Measurements from ENCODE around the gene AVEN.

The AVEN gene

DNA sequence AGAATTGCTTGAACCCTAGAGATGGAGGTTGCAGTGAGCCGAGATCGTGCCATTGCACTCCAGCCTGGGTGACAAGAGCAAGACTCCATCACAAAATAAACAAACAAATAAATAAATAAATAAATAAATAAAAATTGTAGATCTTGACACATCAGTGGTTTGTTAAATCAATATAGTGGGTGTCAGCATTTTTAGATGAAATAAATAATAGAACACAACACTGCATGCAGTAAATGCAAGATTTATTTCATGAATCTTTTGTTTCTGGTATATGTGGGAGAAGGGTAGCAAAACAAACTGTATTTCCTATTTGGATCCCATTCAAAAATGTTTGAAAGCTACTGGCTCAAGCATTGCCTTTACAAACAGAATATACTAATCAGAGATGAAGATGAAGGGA lies 106.3 kb downstream of the AVEN start:
- in situ Hi-C loops (cut with MboI; ENCODE audit: low sequenced_read_pairs): no loop called here

- in situ Hi-C loops (cut with MboI; ENCODE audit: low sequenced_read_pairs): no loop called here
These were observed 112.7 kb downstream of the AVEN start for GRCh38 chr15:33926260-33926659.

GRCh38 chr15:33923446-33923845 lies 115.6 kb downstream of the AVEN start:
- in situ Hi-C loops (cut with MboI; ENCODE audit: low sequenced_read_pairs): no loop called here

DNA sequence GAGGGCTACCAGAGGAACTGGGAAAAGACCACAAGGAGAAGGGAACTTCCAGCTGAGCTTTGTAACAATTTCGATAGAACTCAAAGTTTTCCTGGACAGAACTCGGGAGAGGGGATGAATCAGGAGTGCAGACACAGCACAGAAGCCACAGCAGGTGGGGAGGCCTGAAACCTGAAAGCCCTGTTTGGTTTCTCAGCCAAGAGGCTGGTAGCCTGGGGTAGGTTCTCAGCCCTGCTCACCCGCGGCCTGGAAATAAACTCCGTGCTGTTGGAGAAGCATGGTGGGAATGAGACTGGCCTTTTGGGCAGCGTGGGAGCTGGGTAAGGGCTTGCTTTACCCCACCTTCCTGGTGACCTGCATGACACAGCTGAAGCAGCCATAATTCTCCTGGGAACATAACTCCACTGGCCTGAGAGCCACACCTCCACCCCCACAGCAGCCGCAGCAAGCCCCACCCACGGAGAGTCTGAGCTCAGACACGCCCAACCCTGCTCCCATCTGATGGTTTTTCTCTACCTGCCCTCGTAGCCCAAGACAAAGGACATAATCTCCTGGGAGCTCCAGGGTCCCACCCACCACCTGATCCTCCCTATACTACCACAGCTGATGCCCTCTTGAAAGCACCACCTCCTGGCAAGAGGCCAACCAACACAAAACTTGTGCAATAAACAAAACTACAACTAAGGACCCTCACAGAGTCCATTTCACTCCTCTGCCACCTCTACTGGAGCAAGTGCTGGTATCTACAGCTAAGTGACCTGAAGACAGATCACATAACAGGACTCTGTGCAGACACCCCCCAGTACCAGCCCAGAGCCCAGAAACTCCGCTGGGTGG lies 123.2 kb downstream of the AVEN start:
- in situ Hi-C loops (cut with MboI; ENCODE audit: low sequenced_read_pairs): no loop called here

- in situ Hi-C loops (cut with MboI; ENCODE audit: low sequenced_read_pairs): no loop called here
These were observed 125.5 kb downstream of the AVEN start for GRCh38 chr15:33913459-33913858.

DNA sequence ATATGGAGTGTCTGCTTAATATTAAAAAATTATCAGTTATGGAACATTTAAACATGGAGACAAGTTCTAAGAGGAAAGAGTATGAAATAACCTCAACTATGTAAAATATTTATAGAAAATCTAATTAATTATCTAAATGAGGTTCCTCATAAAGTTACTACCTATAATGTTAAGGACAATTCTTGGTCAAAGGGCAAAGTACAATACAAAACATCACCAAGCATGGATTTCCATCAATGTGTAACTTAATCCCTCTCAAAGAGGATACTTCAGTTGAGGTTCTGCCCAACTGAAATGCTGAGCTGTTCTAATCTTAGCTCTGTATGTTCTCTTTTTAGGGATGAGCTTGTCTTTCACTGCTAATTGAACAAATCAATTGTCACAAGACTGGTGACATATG lies 126.7 kb downstream of the AVEN start:
- in situ Hi-C loops (cut with MboI; ENCODE audit: low sequenced_read_pairs): no loop called here

- in situ Hi-C loops (cut with MboI; ENCODE audit: low sequenced_read_pairs): no loop called here
These were observed 128.3 kb downstream of the AVEN start for GRCh38 chr15:33910741-33911140.

GRCh38 chr15:33908406-33908805 lies 130.6 kb downstream of the AVEN start:
- in situ Hi-C loops (cut with MboI; ENCODE audit: low sequenced_read_pairs): no loop called here

DNA sequence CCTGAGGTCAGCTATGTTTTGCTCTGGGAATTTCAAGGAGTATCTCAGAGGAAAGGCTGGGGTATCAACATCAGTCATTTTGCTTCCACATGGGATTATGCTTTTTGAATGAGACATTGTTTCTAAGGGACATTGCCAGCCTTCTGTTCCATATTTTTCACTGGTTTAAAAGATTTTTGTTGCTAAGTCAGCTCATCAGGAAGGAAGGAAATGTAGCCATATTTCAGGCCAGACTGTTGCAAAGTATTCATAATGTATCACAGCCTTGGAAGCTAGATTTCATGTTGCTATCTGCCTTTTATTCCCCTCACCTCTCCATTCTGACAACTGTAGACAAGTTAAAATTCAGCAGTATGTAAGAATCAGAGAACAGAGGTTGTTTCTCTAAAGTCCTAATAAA lies 131.7 kb downstream of the AVEN start:
- in situ Hi-C loops (cut with MboI; ENCODE audit: low sequenced_read_pairs): no loop called here

- in situ Hi-C loops (cut with MboI; ENCODE audit: low sequenced_read_pairs): no loop called here
These were observed 135.3 kb downstream of the AVEN start for GRCh38 chr15:33903661-33904060.

DNA sequence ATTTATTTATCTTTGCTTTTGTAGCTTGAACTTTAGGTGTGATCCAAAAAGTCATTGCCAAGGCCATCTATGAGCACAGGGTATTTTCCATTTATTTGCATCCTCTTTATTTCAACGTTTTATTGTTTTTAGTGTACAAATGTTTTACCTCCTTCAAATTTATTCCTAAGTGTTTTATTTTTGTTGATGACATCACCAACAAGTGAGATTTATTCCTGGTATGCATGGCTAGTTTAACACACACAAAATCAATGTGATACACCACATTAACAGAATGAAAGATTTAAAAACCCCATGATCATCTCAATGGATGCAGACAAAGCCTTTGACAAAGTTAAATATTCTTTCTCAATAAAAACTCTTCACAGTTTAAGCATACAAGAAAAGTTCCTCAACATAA lies 137.0 kb downstream of the AVEN start:
- in situ Hi-C loops (cut with MboI; ENCODE audit: low sequenced_read_pairs): no loop called here

- in situ Hi-C loops (cut with MboI; ENCODE audit: low sequenced_read_pairs): no loop called here
These were observed 144.8 kb downstream of the AVEN start for GRCh38 chr15:33894193-33894592.

GRCh38 chr15:33888176-33888575 lies 150.8 kb downstream of the AVEN start:
- in situ Hi-C loops (cut with MboI; ENCODE audit: low sequenced_read_pairs): no loop called here

GRCh38 chr15:33882921-33883320 lies 156.1 kb downstream of the AVEN start:
- in situ Hi-C loops (cut with MboI; ENCODE audit: low sequenced_read_pairs): no loop called here

GRCh38 chr15:33874156-33874555 lies 164.8 kb downstream of the AVEN start:
- in situ Hi-C loops (cut with MboI; ENCODE audit: low sequenced_read_pairs): no loop called here

DNA sequence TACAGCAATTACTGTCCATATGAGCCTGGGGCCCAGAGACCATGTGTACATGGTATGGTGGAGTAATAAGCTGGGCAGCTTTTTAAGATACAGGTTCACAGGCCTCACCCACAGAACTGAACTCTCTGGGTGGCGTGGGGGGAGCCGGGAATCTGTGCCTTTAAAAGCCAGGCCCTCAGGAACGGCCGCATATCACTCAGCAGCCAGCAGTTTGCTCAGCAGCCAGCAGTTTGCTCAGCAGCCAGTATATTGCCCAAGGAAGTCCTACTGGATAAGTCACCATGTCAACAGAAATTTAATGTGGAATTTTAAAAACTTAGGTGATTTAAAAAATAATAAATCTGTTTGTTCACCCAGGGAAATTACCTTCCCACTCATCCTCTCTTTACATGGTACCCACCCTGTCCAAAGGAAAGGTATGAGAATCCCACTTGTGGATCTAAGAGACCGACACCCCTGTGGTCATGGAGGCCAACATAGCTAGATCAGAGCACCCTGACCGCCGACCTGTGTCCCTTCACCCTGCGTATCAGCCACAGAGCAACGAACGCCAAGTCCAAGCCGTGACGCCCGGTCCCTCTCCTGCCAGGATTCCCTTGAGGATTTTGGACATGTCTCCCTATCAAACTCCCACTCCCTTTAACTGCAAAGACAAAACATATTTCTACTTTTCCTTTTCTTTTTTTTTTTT lies 166.4 kb downstream of the AVEN start:
- in situ Hi-C loops (cut with MboI; ENCODE audit: low sequenced_read_pairs): no loop called here

- in situ Hi-C loops (cut with MboI; ENCODE audit: low sequenced_read_pairs): no loop called here
These were observed 167.0 kb downstream of the AVEN start for GRCh38 chr15:33871980-33872379.

DNA sequence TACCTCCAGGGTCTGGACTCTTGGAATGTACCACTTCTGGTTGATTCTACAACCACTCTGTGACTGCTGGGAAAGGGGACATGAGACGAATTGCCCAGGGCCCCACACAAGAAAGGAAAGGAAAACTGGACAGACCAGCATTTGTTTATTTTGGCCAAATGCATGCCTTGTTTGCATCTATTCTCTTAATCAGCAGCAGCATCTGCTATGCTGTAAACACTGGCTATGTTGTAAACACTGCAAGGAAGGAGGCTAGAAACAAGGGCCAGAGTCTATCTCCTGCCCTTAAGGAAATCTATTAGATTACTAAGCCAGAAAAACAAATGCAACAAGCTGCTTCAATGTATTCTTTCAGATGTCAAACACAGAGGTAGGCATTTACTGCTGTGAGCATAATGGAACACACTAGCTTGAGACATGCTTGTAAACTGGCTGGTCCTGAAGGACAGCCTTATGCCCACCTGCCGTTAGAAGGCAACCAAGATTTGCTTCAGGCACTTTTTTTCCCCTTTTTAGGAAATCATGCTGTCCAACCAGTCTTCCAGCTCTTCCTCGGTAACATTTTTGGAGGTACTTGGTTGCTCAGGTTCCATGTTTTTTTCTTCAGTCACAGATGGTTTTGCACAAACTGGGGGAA lies 172.8 kb downstream of the AVEN start:
- in situ Hi-C loops (cut with MboI; ENCODE audit: low sequenced_read_pairs): no loop called here

- in situ Hi-C loops (cut with MboI; ENCODE audit: low sequenced_read_pairs): no loop called here
These were observed 173.6 kb downstream of the AVEN start for GRCh38 chr15:33865416-33865815.

DNA sequence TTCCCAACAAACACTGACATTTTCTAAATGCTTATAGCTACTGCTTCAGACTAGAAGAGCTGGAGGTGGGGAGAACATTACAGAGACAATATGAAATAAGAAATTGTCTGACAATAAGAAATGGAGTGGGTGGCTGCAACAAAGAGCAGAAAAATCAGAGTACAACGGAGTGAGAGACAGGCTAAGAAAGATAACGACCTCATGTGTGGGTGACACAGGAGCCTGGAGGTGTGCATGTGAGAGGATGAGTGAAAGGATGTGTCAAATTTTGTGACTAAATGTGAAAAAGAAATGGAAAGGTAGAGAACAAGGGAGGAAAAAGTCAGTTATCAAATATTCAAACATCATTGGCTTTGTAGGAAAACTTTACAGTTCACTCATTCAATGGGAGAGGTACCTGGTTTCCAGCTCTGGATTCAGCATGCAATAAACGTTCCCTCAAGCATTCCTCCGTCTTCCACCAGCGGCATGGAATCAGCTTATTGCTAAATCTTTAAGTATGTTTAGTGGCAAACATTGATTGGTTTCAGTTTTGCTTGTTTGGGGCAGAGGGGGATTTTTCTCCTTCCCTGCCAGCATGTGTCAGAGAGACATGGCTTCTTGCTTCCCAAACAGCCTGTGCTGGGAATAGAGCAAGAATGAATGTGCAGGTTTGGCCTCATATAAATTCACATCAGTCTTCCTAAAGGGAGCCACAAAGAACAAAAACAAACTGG lies 174.5 kb downstream of the AVEN start:
- in situ Hi-C loops (cut with MboI; ENCODE audit: low sequenced_read_pairs): no loop called here

DNA sequence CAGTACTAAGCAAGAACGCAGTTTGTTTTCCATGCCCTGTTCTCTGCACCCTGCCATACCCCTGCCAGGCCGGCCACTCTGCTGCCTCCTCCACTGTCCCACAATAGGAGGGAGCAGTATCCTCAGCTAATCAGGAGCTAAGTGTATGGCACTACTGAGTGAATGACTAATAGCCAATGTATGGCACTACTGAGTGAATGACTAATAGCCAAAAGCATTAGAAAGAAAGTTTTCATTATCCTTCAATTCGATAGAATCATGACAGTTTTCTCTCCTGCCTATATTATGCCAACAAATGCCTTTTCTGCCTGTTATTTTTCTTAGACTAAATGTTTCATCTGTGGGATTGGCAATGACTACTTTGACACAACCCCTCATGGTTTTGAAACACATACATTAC lies 178.2 kb downstream of the AVEN start:
- in situ Hi-C loops (cut with MboI; ENCODE audit: low sequenced_read_pairs): no loop called here

Data from HL-60/S4 (cell line).